NCI-H1694 (cell line): ENCODE measurements around the gene SHC2.
"Not testable (repeated sequence)": the region's sequence is repeated elsewhere in the genome, so short reads cannot be mapped to it uniquely, and the experiment has no call there.

Experiments
- DNase-seq: peaks from one replicate; lab custom pipeline; 2025; lab: John Stamatoyannopoulos, UW

The SHC2 gene

DNA sequence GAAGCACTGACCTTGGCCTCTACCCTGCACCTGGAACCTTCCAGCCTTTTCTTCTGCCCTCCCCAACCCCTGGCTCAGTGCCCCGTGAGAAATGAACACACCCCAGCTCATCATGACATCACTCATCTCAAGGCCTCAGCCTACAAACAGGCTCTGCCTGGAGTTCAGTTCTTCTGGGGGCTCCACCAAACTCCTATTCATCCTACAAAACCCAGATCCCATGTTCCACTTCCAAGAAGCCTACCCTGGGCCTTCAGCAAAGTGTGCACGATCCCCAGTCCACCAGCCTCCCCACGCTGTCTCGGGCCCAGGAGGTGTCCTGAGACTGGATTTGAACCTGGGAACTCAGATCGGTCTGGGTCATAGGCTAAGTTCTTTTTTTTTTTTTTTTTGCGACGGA lies 9.0 kb upstream of the SHC2 start:
- DNase-seq = no peak

DNA sequence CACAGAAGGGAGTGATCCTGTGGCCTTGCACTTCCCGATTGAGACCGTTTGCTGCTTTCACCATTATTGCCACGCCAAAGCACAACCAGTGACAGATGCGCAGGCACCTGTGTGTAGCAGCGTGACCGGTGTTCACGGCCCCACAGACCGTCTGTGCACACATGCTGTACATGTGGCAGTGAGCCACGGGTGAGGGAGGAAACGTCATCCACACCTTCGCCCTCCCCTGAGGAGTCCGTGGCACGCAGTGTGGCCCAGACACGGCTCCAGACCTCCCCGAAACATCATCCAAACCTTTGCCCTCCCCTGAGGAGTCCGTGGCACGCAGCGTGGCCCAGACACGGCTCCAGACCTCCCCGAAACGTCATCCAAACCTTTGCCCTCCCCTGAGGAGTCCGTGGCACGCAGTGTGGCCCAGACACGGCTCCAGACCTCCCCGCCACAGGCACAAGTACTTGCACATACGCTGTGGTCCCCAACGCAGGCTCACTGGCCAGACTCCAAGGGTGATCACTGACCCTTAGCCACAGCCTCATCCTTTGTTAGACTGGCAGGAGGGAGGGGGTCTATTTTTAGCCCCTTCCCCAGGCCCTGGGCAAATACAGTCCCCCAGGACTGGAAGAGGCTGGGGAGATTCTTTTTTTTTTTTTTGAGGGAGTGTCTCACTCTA lies 7.9 kb upstream of the SHC2 start:
- DNase-seq = no peak

DNA sequence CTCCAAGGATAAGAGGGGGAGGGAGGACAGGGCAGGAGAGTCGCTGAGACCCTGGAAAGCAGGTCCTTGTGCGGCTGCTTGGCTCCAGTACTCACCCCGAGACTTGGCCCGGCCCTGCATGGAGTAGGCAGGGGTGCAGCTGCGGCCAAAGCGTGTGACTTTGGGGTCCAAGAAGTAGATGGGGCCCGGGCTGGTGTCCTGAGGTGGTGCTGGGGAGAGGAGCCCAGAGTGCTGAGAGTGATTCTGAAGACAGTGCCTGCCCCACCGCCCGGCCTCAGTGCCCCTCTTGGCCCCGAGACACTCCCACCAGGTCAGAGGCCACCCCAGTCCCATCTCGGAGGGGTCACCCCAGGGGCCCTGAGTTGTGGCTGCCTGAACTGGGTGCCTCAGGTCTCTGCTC lies 6.7 kb upstream of the SHC2 start:
- DNase-seq = no peak

DNA sequence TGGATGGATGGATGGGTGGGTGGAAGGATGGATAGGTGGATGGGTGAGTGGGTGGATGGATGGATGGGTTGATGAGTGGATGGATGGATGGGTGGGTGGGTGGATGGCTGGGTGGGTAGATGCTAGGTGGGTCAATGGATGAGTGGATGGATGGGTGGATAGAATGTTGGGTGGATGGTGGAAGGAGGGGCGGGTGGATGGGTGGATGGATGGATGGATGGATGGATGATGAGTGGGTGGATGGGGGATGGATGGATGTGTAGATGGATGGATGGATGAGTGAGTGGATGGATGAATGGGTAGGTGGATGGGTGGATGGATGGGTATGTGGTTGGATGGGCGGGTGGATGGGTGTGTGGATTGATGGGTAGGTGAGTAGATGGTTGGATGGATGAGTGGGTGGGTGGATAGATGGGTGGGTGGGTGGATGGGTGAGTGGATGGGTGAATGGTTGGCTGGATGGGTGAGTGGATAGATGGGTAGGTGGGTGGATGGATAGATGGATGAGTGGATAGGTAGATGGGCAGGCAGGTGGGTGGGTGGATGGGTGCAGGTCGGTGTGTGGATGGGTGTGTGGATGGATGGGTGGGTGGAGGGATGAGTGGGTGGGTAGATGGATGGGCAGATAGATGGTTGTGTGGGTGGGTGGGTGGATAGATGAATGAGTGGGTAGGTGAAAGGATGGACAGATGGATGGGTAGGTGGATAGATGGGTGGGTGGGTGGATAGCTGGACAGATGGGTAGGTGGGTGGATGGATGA lies 4.4 kb upstream of the SHC2 start:
- DNase-seq = no peak

DNA sequence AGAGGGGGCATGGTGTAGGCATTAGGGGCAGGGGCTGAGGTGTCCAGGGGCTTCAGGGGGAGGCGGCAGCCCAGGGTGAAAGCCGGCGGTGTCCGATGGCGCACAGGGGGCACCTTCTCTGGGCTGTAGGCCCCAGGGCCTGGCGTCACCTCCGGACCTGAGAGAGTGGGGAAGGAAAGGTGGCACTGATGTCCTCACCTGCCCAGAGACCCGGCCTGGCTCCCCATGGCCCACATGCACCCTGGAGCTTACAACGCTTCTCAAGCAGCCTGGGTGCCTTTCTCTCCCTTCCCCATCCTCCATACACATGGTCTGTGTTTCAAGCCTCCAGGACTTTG lies 3.3 kb upstream of the SHC2 start:
- DNase-seq = no peak

DNA sequence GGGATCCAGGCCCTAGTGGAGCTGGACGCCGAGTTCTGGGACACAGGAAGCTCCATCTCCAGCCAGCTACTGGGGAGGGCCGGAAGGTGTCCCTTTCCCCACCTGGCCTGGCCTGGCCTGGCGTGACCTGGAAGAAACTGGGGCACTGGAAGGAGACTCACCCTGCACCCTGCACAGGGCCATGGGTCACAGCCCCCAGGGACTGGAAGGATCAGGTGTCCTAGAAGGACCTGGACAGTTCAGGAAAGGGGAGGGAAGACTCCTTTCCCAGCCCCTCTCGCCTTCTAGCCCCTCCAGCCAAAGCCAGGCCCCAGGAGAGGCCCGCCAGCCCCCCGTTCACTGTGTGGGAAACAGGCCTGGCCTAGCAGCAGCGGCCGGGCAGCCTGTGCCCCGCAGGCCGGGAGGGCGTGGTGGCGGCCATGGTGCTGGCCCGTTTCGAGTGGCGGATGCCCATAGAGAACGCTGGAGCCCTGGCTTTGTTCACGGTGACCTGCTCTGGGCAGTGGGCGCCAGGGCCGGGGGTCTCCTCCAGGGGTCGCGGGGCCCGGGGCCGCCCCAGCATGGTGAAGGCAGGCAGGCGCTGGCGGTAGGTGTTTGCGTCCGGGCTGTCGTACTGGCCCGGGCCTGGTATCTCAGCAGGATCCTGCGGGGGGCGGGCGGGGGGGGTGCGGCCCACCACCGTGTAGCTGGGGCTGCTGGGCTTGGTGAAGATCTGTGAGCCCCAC lies 2.8 kb upstream of the SHC2 start:
- DNase-seq = no peak

DNA sequence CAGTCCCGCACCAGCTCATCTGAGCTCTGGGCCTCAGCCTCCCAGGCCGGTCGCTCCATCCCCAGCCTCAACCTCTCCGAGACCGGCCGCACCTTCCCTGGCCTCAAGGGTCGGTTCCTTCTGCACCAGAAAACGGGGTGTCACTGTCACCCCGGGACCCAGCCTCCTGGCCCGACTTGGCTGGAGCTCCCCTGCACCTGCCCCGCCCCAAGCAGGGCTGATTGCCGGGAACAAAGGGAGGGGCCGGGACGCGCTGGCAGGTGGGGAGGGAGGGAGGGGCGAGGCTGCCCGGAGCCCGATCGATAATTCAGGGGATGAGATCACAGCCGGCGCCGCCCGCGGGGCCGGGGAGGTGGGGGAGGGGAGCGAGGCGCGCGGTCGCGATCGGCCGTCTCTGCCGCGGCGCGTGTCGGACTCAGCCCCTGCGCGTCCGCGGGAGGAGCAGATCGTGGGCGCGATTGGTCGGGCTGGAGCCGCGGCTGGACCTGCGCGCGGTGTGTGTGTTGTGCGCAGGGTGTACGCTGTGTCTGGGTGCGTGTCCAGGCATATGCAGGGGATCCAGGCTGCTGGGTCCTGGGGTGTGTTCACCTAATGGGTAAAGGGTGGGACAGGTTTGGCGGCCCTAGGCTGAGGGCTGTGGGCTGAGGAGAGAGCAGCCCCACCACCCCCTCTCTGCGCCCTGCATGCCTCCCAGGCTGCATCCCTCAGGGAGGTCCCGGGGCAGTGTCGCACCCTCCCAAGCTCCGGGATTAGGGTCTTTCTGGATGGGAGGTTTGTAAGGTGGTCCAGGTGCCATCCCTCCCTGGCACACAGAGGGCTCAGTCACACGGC lies 1.1 kb upstream of the SHC2 start:
- no peak for DNase-seq

DNA sequence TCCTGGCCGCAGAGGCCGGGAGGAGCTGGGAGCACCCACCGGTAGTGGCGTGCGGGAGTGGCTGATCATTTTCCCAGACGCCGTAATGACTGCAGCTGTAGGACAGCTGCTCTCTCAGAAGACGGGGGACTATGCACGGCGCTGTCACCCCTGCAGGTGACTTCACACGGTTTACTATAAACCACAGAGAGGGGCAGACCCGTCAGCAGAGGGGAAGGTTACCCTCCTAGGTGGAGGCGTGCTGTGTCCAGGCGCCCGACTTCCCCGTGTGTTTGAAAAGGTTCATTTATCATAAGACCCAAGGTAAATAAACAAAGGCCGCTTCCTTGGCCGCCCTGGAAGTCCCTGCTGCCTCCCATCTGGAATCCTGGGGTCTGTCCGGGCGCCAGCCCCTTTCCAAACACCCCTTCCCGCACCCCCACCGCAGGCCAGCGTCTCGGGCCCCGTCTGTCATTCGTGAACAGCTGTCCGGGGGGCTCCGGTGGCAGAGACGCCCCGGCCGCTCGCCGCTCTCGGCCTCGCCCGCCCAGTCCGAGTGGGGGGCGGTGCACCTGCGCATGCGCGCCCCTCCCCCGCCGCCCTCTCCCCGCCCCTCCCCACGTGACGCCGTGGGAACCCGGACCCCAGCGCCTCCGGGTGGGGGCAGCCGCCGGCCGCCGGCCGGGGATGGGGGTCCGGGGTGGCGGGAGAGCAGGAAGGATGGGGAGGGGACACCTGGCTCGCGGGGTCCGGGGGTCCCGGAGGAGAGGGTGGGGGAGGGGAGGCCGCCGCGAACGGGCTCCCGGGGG lies 915 bp downstream of the SHC2 start:
- DNase-seq = no peak

DNA sequence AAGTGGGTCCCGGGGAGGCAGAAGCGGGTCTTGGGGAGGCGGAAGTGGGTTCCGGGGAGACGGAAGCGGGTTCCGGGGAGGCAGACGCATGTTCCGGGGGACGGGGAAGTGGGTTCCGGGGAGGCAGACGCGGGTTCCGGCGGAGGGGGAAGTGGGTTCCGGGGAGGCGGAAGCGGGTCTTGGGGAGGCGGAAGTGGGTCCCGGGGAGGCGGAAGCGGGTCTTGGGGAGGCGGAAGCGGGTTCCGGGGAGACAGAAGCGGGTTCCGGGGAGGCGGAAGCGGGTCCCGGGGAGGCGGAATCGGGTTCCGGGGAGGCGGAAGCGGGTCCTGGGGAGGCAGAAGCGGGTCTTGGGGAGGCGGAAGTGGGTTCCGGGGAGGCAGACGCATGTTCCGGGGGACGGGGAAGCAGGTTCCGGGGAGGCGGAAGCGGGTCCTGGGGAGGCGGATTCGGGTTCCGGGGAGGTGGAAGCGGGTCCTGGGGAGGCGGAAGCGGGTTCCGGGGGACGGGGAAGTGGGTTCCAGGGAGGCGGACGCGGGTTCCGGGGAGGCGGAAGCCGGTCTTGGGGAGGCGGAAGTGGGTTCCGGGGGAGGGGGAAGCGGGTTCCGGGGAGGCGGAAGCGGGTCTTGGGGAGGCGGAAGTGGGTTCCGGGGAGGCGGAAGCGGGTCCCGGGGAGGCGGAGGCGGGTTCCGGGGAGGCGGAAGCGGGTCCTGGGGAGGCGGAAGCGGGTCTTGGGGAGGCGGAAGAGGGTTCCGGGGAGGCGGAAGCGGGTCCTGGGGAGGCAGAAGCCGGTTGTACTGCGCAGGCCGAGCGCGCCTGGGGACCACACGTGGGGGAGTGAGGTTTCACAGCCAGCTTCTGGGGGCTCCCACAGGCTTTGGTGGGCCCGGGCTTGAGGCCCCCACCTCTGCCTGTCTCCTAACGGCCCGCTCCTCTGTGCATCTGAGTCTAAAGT lies 2.5 kb downstream of the SHC2 start:
- DNase-seq = no peak

DNA sequence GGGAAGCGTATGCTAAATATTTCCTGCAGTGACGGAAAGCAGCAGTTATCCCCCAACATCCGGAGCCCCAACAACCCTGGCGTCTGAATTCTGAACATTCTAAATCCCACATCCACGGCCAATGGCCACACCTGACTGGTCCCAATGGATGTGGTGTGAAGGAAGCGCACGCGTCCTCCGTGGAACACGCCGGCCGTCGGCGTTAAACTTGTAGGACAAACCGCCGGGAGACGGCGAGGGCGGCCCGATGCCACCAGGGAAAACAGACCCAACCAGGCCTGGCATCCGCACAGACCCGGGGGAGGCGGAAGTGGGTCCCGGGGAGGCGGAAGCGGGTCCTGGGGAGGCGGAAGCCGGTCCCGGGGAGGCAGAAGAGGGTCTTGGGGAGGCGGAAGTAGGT lies 3.2 kb downstream of the SHC2 start:
- DNase-seq = no peak

DNA sequence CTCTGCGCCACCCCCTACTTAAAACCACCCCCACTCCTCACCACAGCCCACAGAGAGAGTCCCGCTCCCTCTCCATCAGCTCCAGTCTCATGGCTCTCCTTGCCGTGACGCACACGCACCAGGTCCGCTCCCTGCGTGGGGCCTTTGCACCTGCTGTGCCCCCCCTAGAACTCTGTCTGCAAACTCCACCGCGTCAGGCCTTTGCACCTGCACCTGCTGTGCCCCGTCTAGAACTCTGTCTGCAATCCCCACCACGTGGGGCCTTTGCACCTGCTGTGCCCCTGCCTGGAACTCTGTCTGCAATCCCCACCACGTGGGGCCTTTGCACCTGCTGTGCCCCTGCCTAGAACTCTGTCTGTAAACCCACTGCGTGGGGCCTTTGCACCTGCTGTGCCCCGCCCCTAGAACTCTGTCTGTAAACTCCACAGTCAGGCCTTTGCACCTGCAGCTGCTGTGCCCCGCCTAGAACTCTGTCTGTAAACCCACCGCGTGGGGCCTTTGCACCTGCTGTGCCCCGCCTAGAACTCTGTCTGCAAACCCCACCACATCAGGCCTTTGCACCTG lies 4.2 kb downstream of the SHC2 start:
- no peak for DNase-seq

DNA sequence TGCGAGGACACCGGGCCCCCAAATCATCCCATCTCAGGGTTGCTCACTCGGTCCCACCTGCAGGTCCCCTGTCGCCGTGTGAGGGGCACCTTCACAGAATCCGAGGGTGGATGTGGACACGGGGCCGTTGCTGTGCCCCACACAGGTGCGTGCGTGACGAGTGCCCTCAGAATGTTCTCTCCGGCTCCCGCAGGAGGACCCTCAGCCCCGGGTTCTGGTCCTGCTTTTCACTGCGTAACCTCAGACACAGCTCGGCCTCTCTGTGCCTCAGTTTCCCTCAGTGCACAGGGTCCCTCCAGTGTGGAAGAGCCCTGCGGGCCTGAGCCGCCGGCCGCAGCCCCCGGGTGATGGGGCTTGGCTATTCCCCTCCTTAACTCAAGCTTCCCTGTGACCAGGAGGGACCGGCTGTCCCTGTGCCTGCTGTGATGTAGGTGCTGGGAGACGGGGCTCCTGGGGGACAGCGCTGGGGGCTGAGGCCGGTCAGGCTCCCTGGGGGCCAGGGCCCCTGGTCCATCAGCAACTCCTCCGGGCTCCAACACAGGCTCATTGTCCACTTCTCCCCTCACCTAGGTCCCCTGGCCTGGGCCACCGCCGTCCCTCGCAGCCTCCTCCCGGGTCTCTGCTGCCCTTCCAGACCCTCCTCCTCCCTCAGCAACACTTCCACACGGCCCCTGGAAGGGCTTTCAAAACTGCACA lies 4.8 kb downstream of the SHC2 start:
- no peak for DNase-seq

DNA sequence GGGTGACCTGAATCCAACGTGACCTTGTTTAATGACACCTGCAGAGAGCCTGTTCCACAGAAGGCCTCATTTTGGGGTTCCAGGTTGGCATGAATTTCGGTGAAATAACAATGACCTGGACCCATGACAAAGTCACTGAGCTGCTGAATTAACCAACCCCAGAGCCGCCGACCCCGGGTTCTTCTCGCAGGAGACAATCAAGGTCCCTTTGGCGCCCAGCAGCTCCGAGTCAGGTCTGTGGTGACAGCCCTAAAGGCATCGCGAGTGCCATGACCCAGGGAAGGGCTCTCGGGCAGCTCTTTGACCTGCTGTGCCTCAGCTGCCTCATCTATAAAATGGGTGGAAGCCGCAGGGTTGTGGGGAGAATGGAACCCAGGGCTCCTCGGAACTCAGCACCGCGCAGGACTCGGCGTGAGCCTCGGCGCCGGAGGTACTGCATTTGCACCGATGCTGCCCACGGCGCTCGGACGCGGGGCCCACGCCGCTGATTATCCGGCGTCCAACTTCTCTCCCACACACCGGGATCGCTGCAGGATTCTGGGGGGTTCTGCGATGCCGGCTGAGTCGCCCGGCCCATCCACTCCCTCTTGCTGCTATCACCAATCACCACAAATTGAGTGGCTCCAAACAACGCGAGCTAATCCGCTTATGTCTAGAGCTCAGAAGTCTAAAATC lies 5.7 kb downstream of the SHC2 start:
- no peak for DNase-seq

DNA sequence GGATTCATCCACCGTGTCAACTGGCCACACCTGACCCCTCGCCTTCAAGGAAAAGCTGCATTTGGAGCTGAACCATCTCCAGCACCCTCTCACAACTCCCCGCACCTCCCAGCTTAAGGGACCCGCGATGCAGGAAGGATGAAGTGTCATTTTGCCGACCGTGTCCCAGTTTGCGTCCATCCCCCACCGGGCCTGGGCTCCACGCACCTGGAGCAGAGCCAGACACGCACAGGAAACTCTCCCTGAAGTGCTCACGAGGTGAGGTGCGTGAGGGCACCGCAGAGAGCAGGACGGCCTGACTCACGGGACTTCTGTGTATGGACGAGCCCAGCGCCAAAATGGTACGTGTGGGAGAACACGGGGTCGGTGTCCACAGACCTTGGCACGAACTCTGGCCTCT lies 7.2 kb downstream of the SHC2 start:
- no peak for DNase-seq

DNA sequence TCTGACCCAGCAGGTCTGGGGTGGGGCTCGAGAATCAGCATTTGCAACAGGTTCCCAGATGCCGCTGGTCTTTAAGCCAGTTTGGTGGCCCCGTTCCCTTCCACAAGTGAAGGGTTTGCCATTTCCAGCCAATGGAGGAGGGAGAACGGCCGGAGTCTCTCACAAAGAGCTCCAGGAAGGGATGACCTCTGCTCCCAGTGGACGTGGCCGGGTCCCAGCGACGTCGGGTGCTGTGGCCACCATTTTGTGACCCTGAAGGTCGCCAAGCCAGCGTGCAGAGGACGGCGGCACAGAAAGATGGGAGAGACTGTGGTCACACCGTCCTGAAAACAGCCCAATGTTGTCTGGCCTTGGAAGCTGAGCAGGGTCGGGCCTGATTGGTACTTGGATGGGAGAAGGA lies 8.0 kb downstream of the SHC2 start:
- no peak for DNase-seq

DNA sequence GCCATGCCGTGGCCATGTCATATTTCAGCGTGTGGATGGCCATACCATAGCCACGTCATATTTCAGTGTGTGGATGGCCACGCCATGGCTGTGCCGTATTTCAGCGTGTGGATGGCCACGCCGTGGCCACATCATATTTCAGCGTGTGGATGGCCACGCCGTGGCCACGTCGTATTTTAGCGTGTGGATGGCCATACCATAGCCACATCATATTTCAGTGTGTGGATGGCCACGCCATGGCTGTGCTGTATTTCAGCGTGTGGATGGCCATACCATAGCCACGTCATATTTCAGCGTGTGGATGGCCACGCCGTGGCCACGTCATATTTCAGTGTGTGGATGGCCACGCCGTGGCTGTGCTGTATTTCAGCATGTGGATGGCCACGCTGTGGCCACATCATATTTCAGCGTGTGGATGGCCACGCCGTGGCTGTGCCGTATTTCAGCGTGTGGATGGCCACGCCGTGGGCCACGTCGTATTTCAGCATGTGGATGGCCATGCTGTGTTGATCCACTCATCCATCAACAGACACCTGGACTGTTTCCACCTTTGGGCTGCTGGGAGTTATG lies 9.8 kb downstream of the SHC2 start:
- not testable (repeated sequence) for DNase-seq

DNA sequence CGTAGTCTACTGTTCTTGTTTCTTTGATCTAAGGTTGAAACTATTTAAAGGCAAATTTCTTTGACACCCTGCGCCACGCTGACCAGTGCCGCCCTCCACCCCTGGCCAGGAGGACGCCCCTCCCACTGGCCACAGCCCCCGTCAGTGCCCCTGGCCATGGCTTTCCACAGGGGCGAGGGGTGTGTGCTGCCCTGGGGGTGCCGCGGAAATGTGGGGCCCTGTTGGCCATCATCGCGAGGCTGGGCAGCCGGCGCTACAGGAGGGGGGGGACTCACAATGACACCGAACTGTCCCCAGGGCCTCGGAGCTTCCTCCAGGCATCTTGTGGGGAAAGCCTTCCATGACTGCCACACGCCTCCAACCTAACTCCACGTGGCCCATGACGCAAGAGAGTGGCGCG lies 10.9 kb downstream of the SHC2 start:
- no peak for DNase-seq

DNA sequence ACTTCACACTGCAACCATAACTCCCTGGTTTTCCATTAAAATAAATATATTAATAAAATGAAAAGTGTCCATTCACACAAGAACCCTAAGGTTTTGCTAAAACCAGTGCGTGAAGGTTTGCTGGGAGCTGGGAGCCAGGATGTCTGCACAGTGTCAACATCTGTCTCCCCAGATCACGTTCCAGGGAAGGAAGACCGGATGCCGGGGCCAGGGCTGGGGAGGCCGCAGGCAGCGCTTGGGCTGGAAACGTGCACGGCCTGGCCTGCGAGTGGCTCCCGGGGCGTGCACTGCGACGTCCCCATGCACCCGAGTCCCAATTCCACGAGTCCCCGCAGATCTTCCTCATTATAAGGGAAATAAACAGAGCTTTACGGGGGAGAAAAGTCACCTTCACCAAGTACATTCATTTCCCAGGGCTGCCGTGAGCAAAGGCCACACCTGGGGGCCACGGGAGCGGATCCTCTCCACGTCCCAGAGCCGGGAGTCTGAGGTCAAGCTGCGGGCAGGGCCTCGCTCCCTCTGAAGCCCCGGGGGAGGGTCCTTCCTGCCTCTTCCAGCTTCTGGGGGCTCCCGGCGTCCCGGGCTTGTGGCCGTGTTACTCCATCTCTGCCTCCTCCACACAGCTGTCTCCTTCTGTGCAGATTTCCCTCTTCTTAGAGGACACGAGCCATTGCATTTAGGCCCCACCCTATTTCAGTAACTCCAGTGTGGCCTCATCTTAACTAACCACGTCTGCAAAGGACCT lies 12.8 kb downstream of the SHC2 start:
- DNase-seq = no peak
